ENCODE data around the gene MGRN1.

- TF ChIP-seq CTCF (IDR thresholded peaks at IDR 0.05) = no peak
- no peak for TF ChIP-seq EZH2 (IDR thresholded peaks at IDR 0.05; ENCODE audit: borderline replicate concordance, insufficient read depth, low read depth, low read length, poor library complexity, severe bottlenecking)
Observed at GRCh38 chr16:4647644-4647980, 23.0 kb downstream of the MGRN1 start.

Measured in B cell (primary cell).